Hematopoietic multipotent progenitor cell treated with erythropoietin and hydrocortisone succinate and interleukin-3 and kit ligand, for 15 days (in vitro differentiated cells): ENCODE measurements around the gene KIF18A.
"Not testable (repeated sequence)": the region's sequence is repeated elsewhere in the genome, so short reads cannot be mapped to it uniquely, and the experiment has no call there.

ENCODE experiments used
- DNase-seq: peaks from one replicate; pipeline ENCODE4 v3.0.0-alpha.2; 2015; ENCODE audit warnings: low spot score

The KIF18A gene

GRCh38 chr11:28107750-28108618 lies at the start of gene KIF18A, which contains the start of gene METTL15:
Gene KIF18A, minus strand, starts transcription at chr11:28108156. Its CDS starts 10,209 bp downstream, at chr11:28097947.
Gene METTL15, plus strand, starts transcription at chr11:28108388. Its CDS starts 4,947 bp downstream, at chr11:28113335.
- peak; percentile 100 for DNase-seq

GRCh38 chr11:28153586-28153985 lies 45.6 kb upstream of the KIF18A start:
- DNase-seq: no peak

GRCh38 chr11:28152743-28153142 lies 44.8 kb upstream of the KIF18A start:
- no peak for DNase-seq

- DNase-seq: no peak
Observed at GRCh38 chr11:28146123-28146751, 38.3 kb upstream of the KIF18A start.

- no peak for DNase-seq
Observed at GRCh38 chr11:28144808-28145207, 36.9 kb upstream of the KIF18A start.

GRCh38 chr11:28142724-28143123 lies 34.8 kb upstream of the KIF18A start:
- DNase-seq: no peak

GRCh38 chr11:28140689-28141455 lies 32.9 kb upstream of the KIF18A start:
- DNase-seq: peak; percentile 7

- no peak for DNase-seq
Observed at GRCh38 chr11:28139841-28140415, 32.0 kb upstream of the KIF18A start.

- no peak for DNase-seq
Observed at GRCh38 chr11:28137832-28138231, 29.9 kb upstream of the KIF18A start.

- peak; percentile 64 for DNase-seq
Observed at GRCh38 chr11:28137366-28137765, 29.4 kb upstream of the KIF18A start.

- not testable (repeated sequence) for DNase-seq
Observed at GRCh38 chr11:28136157-28136556, 28.2 kb upstream of the KIF18A start.

- DNase-seq: no peak
Observed at GRCh38 chr11:28133146-28133545, 25.2 kb upstream of the KIF18A start.

GRCh38 chr11:28132548-28132947 lies 24.6 kb upstream of the KIF18A start:
- no peak for DNase-seq

- DNase-seq: no peak
Observed at GRCh38 chr11:28123151-28123581, 15.2 kb upstream of the KIF18A start.

- DNase-seq: no peak
Observed at GRCh38 chr11:28117712-28118111, 9.8 kb upstream of the KIF18A start.

- DNase-seq: no peak
Observed at GRCh38 chr11:28114731-28115130, 6.8 kb upstream of the KIF18A start.

- DNase-seq: no peak
Observed at GRCh38 chr11:28114116-28114515, 6.2 kb upstream of the KIF18A start.

- DNase-seq: peak; percentile 16
Observed at GRCh38 chr11:28110821-28111200, 2.9 kb upstream of the KIF18A start.

- peak; percentile 74 for DNase-seq
Observed at GRCh38 chr11:28110108-28110820, 2.3 kb upstream of the KIF18A start.

- peak; percentile 18 for DNase-seq
Observed at GRCh38 chr11:28108958-28109357, 1.0 kb upstream of the KIF18A start.

- peak; percentile 57 for DNase-seq
Observed at GRCh38 chr11:28107191-28107749, 686 bp downstream of the KIF18A start.
